ENCODE results near the gene MBP.
"Not testable (repeated sequence)": the region's sequence is repeated elsewhere in the genome, so short reads cannot be mapped to it uniquely, and the experiment has no call there.

Gene MBP

GRCh38 chr18:77004555-77005380 lies 127.8 kb downstream of the MBP start:
- no peak for DNase-seq (ENCODE audit: low spot score)

DNA sequence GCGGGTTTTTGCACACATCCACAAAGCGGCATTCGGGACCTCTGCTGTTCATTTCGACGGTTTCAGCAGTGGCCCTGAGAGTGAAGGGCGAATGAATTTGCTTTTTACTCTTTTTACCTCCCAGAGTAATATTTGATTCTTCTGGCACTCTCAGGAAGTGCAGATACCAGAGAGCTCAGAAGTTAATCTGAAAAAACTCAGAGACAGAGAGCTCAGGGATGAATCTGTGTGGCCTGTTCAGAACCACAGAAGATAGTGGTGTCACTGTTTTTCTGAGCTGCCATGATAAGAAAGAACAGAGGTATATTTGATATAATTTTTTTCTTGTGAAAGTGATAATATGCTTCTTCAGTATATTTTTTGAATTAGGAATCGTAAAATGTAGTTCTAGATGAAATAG lies 129.3 kb downstream of the MBP start:
- DNase-seq (ENCODE audit: low spot score): no peak

DNA sequence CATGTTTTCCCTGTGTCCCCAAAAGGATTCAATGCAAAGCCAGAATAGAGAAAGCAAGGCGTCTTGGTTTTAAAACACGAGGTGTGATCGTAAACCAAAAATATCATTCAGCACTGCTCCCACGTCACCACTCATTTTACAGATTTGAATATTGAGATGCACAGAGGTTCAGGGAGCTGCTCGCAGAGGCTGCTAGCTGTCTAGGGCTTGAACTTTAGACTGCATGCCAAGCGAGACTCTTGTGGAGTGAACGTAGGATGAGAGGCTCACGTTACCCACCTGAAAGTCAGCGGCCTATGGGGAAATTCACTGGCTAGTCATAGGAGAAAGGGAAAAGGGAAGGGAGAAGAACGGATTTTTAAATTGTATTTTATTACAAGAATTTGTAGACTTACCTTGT lies 130.1 kb downstream of the MBP start:
- DNase-seq (ENCODE audit: low spot score): no peak

- no peak for DNase-seq (ENCODE audit: low spot score)
Measured at GRCh38 chr18:77001979-77002378, 130.6 kb downstream of the MBP start.

- no peak for DNase-seq (ENCODE audit: low spot score)
Measured at GRCh38 chr18:77001041-77001440, 131.5 kb downstream of the MBP start.

DNA sequence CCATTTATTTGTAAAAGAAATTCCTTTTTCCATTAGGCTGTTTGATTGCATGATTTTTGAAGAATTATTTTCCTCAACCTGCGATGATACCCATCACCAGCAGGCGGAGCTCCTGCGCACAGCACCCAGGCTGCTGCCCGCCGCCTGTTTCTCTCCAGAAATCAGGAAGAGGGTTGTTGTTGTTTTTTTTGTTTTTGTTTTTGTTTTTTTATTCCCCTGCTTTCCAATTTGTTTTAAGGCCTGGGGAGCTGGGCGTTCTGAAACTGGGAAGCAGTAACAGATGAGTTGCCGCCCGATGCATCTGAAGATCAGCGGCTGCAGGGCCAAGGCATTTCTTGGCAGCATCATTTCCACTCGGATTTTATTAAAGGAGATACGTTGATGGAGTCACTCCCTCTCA lies 132.1 kb downstream of the MBP start:
- peak; percentile 32 for DNase-seq (ENCODE audit: low spot score)

DNA sequence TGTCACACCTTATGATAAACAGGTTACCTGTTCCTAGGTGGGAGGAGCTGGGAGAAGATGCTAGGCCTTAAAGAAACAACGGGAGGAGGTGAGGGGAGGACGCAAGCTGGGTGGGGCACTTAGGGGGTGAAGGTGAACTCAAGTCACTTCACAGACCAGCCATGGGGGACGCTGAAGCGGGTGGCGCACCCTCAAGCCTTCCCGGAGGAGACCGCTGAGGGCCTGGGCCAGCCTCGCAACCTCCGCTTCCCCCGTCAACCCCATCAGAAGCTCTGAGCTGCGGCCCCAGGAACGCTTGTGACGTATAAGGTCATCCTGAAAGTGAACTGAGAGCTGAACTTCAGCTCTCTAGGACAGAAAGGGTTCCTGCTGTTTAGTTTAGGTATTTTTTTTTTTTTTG lies 133.5 kb downstream of the MBP start:
- DNase-seq (ENCODE audit: low spot score): no peak

GRCh38 chr18:76997951-76998808 lies 134.4 kb downstream of the MBP start:
- DNase-seq (ENCODE audit: low spot score): no peak

DNA sequence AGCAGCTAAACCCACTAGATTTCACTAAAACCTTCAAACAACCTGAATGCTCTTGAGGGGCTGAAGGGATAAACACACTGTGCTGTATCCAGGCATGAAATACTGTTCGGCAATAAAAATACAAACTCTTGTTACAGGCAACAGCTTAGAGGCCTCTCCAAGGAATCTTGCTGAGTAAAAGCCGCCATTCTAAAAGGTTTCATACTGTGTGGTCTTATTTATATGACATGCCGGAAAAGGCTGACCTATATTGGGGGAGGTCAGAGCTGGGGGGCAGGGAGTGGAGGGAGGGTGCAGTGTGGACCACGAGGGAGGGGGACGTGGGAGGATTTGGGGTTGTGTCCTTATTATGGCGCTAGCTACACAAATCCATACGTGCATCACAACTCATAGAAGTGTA lies 136.2 kb downstream of the MBP start:
- no peak for DNase-seq (ENCODE audit: low spot score)

DNA sequence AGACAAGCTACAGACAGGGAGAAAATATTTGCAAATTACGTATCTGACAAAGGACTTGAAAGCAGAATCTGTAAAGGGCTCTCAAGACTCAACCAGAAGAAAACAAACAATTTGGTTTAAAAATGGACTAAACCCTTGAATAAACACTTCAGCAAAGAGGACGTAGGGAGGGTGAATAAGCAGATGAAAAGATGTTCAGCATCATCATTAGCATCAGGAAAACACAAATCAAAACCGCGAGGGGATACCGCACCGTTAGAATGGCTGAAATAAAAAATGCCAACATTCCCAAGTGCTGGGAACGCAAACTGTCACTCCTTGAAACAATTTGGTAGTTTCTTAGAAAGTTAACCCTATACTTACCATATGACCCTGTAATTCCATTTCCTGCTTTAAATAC lies 136.7 kb downstream of the MBP start:
- DNase-seq (ENCODE audit: low spot score): no peak

DNA sequence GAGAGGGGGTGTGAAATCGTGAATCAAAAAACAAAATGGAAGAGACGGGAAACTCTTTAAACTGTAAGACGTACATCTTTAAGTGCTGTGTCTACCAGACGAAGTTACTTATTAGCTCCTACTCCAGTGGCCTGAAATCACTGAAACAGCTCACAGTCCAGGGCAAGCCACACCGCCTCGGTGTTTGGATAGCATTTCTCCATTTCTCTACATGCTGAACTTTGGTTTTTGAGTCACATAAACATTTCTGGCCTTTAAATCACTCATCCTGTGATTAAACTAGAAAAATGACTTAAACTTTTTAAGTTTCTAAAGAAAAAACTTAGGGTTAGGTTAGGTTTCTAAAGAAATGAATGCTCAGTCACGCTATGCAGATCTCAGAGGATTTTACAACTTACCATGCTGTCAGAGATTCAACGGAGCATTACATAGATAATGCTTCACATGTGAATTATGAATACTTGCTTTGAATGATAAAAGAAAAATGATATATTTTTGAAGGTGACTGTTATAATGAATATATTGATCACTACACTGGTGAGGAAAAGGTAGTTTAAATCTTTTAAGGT lies 138.4 kb downstream of the MBP start:
- DNase-seq (ENCODE audit: low spot score): no peak

- DNase-seq (ENCODE audit: low spot score): no peak
Measured at GRCh38 chr18:76993573-76993972, 139.0 kb downstream of the MBP start.

GRCh38 chr18:76993085-76993382 lies 139.5 kb downstream of the MBP start:
- no peak for DNase-seq (ENCODE audit: low spot score)

DNA sequence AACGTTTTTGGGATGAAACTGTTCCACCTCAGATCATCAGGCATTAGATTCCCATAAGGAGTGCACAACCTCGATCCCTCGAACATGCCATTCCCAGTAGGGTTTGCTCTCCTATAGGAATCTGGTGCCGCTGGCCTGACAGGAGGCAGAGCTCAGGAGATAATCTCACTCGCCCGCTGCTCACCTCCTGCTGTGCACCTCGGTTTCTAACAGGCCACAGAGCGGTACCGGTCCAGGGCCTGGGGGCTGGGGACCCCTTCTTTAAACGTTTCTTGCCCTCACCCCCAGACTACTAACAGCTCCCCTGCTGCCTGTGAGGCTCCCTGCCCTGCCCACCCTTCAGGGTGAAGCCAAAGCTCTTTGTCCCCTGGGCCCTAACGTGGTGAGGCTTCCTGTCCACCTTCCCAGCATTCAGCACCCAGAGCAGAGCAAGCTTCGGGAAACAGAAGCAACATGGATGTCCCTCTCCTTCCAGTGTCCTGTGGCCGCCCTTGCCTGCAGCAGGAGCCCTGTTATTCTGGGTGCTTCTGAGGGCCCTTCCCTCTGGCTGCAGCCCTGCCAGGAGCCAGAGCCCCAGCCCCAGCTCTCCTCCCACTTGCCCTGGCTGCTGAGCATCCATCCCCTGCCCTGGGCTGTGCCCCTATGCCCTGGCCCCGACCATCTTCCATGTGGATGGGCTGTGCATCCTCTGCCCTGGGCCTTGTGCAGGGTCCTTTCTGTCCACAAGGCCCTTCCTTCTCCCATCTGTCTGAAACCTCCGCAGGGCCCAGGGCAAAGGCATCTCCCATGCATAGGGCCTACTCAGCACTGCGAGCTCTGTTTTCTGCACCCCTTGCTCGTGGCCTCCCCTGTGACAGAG lies 140.1 kb downstream of the MBP start:
- no peak for DNase-seq (ENCODE audit: low spot score)

GRCh38 chr18:76991021-76991688 lies 141.4 kb downstream of the MBP start:
- no peak for DNase-seq (ENCODE audit: low spot score)

- DNase-seq (ENCODE audit: low spot score): not testable (repeated sequence)
Measured at GRCh38 chr18:76990343-76991020, 142.1 kb downstream of the MBP start.

DNA sequence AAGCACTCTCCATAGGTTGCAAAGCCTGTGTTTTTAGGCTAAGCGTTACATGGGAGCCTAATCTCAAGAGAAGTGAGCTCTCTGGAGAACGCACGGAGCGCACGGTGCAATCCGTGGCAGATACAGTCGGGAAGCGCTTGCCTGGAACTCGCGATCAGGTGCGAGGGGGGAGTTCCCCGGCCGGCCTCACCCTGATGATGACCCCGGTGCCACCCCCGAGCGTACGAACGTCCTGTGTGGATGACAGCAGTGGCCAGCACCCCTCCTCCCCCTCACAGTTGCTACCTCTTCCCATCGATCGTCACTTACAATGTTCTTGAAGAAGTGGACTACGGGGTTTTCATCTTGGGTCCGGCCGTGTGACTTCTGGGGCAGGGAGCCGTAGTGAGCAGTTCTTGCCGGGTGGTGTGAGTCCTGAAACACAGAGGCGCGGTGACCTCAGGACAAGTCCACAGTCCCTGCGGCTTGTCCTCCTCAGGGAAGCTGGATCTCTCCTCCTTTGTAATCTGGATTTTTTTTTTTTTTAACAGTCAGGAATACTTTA lies 142.9 kb downstream of the MBP start:
- no peak for DNase-seq (ENCODE audit: low spot score)

DNA sequence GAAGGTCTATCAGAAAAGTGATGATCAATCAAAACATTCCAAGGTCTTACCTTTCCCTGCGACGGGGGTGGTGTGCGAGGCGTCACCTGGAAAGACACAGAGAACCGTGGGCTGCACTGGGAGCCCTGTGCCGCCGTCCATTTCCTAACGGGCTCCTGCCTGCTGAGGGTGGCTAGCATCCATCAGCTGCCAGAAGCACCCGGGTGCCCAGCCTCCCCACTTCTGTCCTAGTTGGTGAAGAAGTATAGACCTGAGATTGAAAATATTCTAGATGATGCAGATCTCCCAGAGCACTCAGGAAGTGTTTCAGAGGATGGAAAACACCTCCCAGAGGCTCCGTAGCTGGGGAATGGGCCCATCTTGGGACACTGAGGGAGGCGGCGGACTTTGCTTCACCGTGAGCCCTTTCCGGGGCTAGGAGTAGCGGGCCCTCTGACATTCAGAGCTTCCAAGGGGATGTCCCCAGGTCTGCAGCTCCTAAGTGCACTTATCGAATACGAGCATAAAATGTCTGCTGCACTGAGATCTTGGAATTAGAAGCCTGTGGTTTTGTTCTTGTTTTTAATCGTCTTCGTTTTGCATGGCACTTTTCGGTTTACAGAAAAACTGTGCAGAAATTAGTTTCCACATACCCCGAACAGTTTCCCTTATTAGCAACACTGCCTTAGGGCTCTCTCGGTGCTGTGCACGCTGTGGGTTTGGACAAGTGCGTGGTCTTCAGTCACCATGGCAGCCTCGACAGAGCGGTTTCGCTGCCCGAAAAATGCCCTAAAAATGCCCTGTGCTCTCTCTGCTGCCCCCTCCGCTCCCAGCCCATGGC lies 143.5 kb downstream of the MBP start:
- DNase-seq (ENCODE audit: low spot score): no peak

- no peak for DNase-seq (ENCODE audit: low spot score)
Measured at GRCh38 chr18:76988031-76988826, 144.4 kb downstream of the MBP start.
